ENCODE results near the gene STK32C. TPM values are rescaled to one million over a fixed set of nuclear protein-coding genes. Genes with fewer than 3 reads are reported as not detected.

Gene STK32C
- total and polyA plus RNA-seq, 3 donors from 2014 or later: 33.9 to 49.0 (median 34.2) TPM

GRCh38 chr10:132188331-132188730 is 119.4 kb downstream of the STK32C start:
- DNase-seq: no peak
- no peak overlapping the region for H3K27ac ChIP-seq
- intact Hi-C loops (cut with DNase I; ENCODE audit: low total_unique reads): no loop called here
- H3K4me3 ChIP-seq: no peak overlapping the region
- TF ChIP-seq CTCF (IDR thresholded peaks at IDR 0.05) (no peak), POLR2A (IDR thresholded peaks at IDR 0.05) (no peak)
- no peaks in the 10 kb centered on the region for H3K9me3 ChIP-seq
- H3K27me3 ChIP-seq: no peaks in the 10 kb centered on the region
- H3K36me3 ChIP-seq (ENCODE audit: low read depth, missing control alignments): no peaks in the 10 kb centered on the region
- 55 to 58% methylated on average over 11 to 13 of the region's 13 CpGs for WGBS, 2 donors
- peaks cover 14% of the 10 kb centered on the region for H3K4me1 ChIP-seq

- Histone ChIP-seq H3K4me1 (peaks cover 14% of the 10 kb centered on the region), H3K27ac (no peak overlapping the region), H3K27me3 (no peaks in the 10 kb centered on the region), H3K36me3 (ENCODE audit: low read depth, missing control alignments) (no peaks in the 10 kb centered on the region), H3K9me3 (no peaks in the 10 kb centered on the region), H3K4me3 (peak overlapping the region; percentile 51 to 52)
- DNase-seq: no peak
- TF ChIP-seq POLR2A (IDR thresholded peaks at IDR 0.05): no peak
- TF ChIP-seq CTCF (IDR thresholded peaks at IDR 0.05): no peak
- intact Hi-C loops (cut with DNase I; ENCODE audit: low total_unique reads): no loop called here
- WGBS, 2 donors: 3 to 4% methylated on average over 21 to 48 of the region's 58 CpGs
These were observed 120.2 kb downstream of the STK32C start for GRCh38 chr10:132187430-132188138.

- H3K36me3 ChIP-seq (ENCODE audit: low read depth, missing control alignments): no peaks in the 10 kb centered on the region
- DNase-seq: peak; percentile 35
- TF ChIP-seq CTCF (IDR thresholded peaks at IDR 0.05) (no peak), POLR2A (IDR thresholded peaks at IDR 0.05) (no peak)
- no peaks in the 10 kb centered on the region for H3K27me3 ChIP-seq
- H3K27ac ChIP-seq: no peak within 1 kb of the TSS
- H3K4me3 ChIP-seq: peak within 1 kb of the TSS; percentile 51 to 53
- peaks cover 14% of the 10 kb centered on the region for H3K4me1 ChIP-seq
- WGBS, 2 donors: 3% methylated on average over 5 to 55 of the region's 109 CpGs
- no peaks in the 10 kb centered on the region for H3K9me3 ChIP-seq
- intact Hi-C loops (cut with DNase I; ENCODE audit: low total_unique reads): no loop called here
These were observed 121.0 kb downstream of the STK32C start, which contains the start of gene DPYSL4 for GRCh38 chr10:132186488-132187429. Gene DPYSL4 (plus strand): TSS chr10:132186948. CDS start chr10:132187064, 116 bp downstream.

GRCh38 chr10:132185601-132186487 is 121.9 kb downstream of the STK32C start:
- Histone ChIP-seq H3K27ac (no peak overlapping the region), H3K4me3 (peak overlapping the region; percentile 51 to 53), H3K27me3 (no peaks in the 10 kb centered on the region), H3K4me1 (peaks cover 14% of the 10 kb centered on the region), H3K36me3 (ENCODE audit: low read depth, missing control alignments) (no peaks in the 10 kb centered on the region), H3K9me3 (no peaks in the 10 kb centered on the region)
- DNase-seq: peak; percentile 44
- intact Hi-C loops (cut with DNase I; ENCODE audit: low total_unique reads): no loop called here
- 3% methylated on average over 96 of the region's 99 CpGs; no CpG with 5 or more reads in 1 of the 2 donors for WGBS, 2 donors
- TF ChIP-seq CTCF (IDR thresholded peaks at IDR 0.05) (no peak), POLR2A (IDR thresholded peaks at IDR 0.05) (no peak)

Data from testis (tissue), 3 donors.